Adipocyte (in vitro differentiated cells): ENCODE data around the gene RARB.

ENCODE experiments used
- DNase-seq: peaks from one replicate; pipeline ENCODE4 v3.0.0-alpha.2; 2015; ENCODE audit warnings: low read depth
- H3K27me3 ChIP-seq: replicated peaks from 2 replicates; pipeline ENCODE4 v1.7.0; 2013; ENCODE audit warnings: mild to moderate bottlenecking, low read length, moderate library complexity; ENCODE audit not compliant: control insufficient read depth, insufficient read depth
- H3K36me3 ChIP-seq: 2 replicates; pipeline ENCODE4 v1.7.0; 2013; ENCODE audit warnings: low read length, mild to moderate bottlenecking, moderate library complexity; ENCODE audit not compliant: control insufficient read depth, insufficient read depth, severe bottlenecking
- H3K4me1 ChIP-seq: 2 replicates; pipeline ENCODE4 v1.7.0; 2013; ENCODE audit warnings: mild to moderate bottlenecking, low read length, moderate library complexity; ENCODE audit not compliant: control insufficient read depth, insufficient read depth
- H3K4me3 ChIP-seq: 2 replicates; pipeline ENCODE4 v1.7.0; 2013; ENCODE audit warnings: mild to moderate bottlenecking, low read length, moderate library complexity
- H3K9ac ChIP-seq: 2 replicates; pipeline ENCODE4 v1.7.0; 2013; ENCODE audit warnings: mild to moderate bottlenecking, low read length, moderate library complexity
- H3K9me3 ChIP-seq: 2 replicates; pipeline ENCODE4 v1.7.0; 2013; ENCODE audit warnings: mild to moderate bottlenecking, low read length, moderate library complexity; ENCODE audit not compliant: control insufficient read depth

Gene RARB

DNA sequence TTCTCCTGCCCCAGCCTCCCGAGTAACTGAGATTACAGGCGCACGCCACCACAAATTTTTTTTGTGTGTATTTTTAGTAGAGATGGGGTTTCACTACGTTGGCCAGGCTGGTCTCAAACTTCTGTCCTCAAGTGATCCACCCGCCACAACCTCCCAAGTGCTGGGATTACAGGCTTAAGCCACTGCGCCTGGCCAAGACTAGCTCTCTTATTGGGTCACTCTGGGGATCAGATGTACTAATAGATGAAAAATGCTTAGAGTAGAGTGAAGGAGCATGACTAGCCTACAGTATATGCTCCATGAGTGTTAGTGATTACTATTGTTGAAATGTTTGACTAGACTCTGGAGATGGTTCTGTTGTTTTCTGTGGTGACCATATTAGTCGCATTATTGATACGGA lies 21.8 kb downstream of the RARB start:
- Histone ChIP-seq H3K4me3 (no peak overlapping the region), H3K4me1 (peaks cover 21% of the 10 kb centered on the region), H3K9me3 (no peaks in the 10 kb centered on the region), H3K27me3 (no peaks in the 10 kb centered on the region), H3K36me3 (no peaks in the 10 kb centered on the region), H3K9ac (no peak overlapping the region)
- no peak for DNase-seq

DNA sequence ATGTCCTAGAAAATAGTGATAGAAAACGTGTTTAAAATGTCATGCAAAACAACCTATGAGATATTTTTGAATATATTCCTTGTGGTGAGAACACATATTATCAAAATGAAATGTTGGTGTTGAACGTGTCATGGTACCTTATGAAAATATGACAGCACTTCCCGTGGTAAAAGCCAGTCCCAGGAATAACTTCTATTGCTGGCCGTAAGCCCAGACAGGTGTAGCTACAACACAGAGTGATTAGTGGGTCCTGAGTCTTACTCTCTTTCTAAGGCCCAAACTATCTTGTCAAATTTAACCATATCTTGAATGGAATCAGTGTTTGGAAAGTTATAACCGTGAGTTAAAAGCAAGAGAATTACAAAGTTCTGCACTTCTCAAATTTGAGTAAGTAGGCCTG lies 24.1 kb downstream of the RARB start:
- H3K4me3 ChIP-seq: no peak overlapping the region
- H3K27me3 ChIP-seq: no peaks in the 10 kb centered on the region
- peaks cover 36% of the 10 kb centered on the region for H3K4me1 ChIP-seq
- no peak for DNase-seq
- H3K9me3 ChIP-seq: no peaks in the 10 kb centered on the region
- no peaks in the 10 kb centered on the region for H3K36me3 ChIP-seq
- H3K9ac ChIP-seq: no peak overlapping the region

DNA sequence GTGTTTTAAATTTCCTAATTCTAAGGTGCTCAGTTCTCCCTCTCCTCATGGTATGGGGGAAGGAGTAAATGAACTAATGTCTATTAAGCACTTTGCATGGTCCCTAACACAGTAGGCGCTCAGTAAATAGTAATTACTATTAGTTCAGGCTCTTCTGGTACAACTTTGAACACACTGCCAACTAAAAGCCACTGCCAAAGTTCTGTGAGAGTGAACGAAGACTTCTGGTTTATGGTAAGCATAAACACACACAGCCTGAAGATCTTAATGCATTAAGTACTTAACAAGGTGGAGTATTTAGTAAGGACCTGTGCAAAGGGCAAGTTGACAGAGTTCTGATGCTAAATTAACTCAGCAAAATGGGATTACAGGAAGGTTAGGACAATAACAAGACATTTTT lies 24.7 kb downstream of the RARB start:
- H3K4me1 ChIP-seq: peaks cover 36% of the 10 kb centered on the region
- no peaks in the 10 kb centered on the region for H3K27me3 ChIP-seq
- no peak overlapping the region for H3K4me3 ChIP-seq
- H3K9me3 ChIP-seq: no peaks in the 10 kb centered on the region
- DNase-seq: no peak
- no peaks in the 10 kb centered on the region for H3K36me3 ChIP-seq
- no peak overlapping the region for H3K9ac ChIP-seq

DNA sequence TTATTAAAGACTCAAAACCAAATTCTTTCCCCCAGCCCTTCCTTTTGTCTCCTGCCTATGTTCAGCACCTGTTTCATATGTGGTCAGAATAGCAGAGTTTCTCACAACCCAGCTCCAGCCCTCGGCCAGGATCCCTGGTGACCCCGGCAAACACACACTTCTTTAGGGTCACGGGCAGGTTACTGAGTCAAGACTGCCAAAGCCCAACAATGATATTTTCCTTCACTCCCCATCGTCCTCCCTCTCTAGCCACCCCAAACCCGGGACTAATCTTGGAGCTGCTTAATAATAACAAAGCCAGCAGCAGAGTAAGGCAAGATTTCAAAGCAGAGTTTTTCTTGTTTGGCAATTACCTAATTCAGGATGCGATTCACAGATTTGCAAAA lies 25.5 kb downstream of the RARB start:
- DNase-seq: no peak
- Histone ChIP-seq H3K36me3 (no peaks in the 10 kb centered on the region), H3K27me3 (no peaks in the 10 kb centered on the region), H3K4me3 (peak overlapping the region; percentile 59), H3K4me1 (peaks cover 36% of the 10 kb centered on the region), H3K9me3 (no peaks in the 10 kb centered on the region), H3K9ac (no peak overlapping the region)

DNA sequence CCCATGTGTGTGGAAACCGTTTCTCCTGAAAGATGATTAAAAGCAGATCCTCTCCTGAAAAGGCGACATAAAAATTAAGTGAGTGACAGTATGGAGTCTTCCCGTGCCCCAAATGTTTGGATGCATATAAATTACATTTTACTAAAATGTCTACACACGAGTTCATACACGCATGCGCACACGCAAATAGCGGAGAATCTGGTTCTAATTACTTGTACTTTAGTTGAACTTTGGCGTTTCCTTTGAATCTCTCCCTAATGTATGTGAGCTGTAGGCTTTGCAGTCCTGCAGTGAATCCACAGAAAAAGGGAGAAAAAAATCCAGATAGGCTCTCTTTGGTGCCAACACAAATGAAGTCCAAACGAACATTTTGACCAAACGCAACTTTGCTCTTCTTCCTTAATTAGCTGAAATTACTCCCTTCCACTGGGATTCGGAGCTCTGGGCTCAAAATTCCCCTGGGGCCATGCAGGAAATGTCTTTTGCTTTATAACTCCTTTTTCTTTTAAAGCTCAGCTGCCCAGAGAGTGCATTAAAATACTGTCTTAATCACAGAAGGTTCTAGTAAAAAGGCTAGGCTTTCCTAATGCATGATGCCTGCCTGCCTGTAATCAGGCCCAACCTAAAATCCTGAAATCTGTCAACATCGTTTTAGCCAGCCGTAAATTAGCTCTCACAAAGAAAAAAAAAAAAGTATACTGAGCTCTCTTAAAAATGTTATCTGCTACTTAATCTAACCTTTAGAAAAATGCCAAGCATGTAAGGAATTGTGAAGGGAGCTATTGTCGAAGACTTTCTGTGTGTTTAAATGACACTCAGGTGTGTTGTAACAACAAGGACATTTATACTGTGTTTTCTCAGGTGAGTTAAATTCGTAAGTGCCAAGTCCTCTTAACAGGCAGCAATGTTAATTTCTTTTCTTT lies 26.2 kb downstream of the RARB start:
- peaks cover 30% of the 10 kb centered on the region for H3K4me1 ChIP-seq
- no peaks in the 10 kb centered on the region for H3K9me3 ChIP-seq
- H3K36me3 ChIP-seq: no peaks in the 10 kb centered on the region
- H3K4me3 ChIP-seq: peak overlapping the region; percentile 59
- peak; percentile 93 for DNase-seq
- H3K27me3 ChIP-seq: no peaks in the 10 kb centered on the region
- no peak overlapping the region for H3K9ac ChIP-seq

DNA sequence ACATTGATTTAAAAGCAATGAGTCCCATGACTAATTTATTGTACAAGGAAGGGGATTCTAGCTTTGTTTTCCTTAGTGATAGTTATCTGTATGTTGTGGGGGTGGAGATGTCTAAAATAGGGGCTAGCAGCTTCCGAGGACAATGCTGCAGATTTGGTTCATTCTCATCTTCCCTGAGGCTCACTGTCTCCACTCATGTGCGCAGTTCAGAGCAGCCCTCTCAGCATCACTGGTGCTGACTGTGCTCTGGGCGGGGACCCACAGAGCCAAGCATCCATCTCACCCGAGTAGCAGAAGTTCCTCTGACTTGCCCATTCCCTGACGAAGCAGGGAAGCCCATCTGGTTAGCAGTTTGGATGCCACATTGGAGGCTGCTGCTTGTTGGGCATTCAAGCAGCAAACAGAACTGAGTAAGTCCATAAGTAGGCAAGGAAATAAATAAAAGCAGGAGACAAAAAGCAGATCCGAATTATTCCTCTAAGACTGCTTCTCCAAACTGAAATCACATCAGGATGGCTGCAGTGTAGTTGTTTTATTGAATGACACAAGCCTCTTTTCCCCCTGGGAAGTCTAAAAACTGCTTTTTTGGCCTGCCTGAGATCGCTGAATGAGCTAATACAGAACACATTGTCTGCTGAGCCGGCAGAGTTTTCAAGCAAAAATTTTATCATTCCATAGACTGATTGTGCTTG lies 27.5 kb downstream of the RARB start:
- Histone ChIP-seq H3K9me3 (no peaks in the 10 kb centered on the region), H3K9ac (peak overlapping the region; percentile 18), H3K4me1 (peaks cover 29% of the 10 kb centered on the region)

DNA sequence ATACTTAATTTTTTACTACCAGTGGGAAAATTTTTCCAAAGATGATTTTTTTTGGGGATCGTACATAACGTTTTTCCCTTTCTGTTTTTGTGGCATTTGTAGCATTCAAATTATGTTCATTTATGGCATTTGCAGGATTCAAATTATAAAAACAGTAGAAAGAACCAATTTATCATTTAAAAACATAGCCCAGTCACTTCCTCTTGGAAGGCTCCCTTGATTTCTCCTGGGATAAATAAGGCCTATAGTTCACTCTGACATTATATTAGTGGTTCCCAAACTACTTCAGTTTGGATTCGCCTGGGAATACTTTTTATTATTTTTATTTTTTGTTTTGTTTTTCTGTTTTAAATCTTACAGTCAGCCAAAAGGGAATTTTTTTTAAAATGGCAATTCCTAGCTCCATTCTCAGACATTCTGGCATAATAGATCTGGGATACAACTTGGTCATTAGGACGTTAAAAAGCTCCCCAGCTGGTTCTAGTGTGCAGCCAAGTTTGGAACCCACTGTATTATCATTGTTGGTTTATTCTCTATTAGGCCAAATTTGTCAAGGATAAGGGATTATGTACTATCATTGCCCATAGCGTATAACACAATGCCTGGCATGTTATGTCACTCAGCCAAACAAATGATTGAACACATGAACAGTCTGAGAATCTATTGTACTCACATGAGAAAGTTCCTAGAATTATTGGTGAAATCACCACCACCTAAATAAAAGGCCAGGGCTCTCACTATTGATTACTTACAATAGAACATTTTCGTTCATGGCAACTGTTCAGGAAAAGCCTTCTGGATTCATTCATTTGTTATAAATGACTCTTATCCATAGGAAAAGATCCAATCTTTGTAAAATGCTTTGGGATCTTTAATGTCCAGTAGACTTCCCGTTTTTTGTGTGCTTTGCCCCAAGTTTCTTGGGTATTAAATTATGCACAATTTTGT lies 28.9 kb downstream of the RARB start:
- no peak for DNase-seq
- Histone ChIP-seq H3K9me3 (no peaks in the 10 kb centered on the region), H3K9ac (no peak overlapping the region), H3K27me3 (no peaks in the 10 kb centered on the region), H3K36me3 (no peaks in the 10 kb centered on the region), H3K4me3 (no peak overlapping the region), H3K4me1 (peaks cover 29% of the 10 kb centered on the region)

More for the DNA sequence above, 27.5 kb downstream of the RARB start:
- no peaks in the 10 kb centered on the region for H3K27me3 ChIP-seq
- peak; percentile 81 for DNase-seq
- H3K36me3 ChIP-seq: no peaks in the 10 kb centered on the region
- peak overlapping the region; percentile 5 for H3K4me3 ChIP-seq

DNA sequence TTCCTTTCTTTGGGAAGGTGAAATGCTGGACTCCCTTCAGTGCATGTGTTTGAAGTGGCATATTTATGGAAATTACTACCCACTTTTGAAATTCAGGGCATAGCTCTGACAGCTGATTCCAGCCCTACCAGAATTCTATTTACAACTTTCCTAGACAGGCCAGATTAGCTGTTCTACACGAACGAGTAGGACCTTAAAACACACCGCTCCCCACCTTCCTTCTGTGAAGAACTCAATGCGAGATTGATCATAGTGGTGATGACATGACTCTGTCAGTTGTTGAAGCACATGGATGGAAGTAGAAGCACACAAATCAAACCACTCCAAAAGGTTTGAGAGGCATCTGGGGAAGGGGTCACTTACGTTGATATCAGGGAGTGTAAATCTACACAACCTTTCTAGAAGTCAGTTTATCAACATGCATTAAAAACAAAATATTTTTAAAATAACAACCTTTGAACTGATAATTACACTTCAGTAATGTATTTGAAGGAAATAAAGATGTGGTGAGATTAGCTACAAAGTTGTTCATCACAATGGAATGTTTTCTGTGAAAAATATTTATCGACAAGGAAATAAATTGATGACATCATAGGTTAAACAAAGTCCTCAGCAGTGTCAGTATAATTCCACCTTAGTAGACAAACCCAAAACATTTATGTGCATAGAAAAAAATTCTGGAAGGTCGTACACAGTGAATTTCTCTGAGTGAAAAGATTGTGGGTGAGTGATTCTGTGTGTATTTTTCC lies 29.8 kb downstream of the RARB start:
- DNase-seq: no peak
- H3K4me1 ChIP-seq: peaks cover 29% of the 10 kb centered on the region
- H3K9me3 ChIP-seq: no peaks in the 10 kb centered on the region
- H3K4me3 ChIP-seq: no peak overlapping the region
- H3K27me3 ChIP-seq: no peaks in the 10 kb centered on the region
- no peaks in the 10 kb centered on the region for H3K36me3 ChIP-seq
- no peak overlapping the region for H3K9ac ChIP-seq

DNA sequence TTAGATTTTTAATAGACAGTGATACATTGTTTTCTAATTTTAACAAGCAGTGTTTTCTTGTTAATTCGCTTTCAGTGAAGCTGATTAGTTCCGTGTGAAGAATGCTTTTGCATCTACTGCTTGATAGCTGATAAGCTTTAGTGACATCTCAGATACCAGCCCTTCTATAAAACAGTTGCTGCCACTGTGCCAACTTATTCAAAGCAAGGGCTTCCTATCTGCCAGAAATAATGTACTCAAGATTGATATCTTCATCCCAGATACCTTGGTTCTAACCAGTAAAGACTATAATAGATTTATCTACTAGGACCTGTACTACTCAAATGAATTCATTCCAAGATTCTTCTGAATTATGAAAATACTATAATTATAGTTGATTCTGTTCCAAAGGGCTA lies 30.4 kb downstream of the RARB start:
- Histone ChIP-seq H3K9ac (no peak overlapping the region), H3K4me1 (peaks cover 29% of the 10 kb centered on the region)
- DNase-seq: no peak

DNA sequence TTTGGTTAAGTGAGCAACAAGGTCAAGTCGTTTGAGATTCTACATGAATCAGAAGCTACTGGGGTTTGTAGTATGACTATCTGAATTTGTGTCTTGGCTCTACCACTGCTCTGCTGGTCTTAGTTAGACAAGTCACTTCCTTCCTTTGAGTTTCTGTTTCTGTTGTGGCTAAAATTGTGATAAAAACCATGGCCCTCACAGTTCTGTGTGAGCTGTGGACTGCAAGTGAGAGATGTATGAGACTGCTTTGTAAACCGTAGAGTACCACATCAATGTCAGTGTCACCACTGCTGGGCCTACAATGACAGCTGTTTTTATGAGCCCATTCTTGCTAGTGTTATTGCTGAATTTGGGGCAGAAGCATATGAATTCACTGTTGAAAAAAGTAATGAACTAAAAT lies 32.7 kb downstream of the RARB start:
- Histone ChIP-seq H3K4me1 (peaks cover 6% of the 10 kb centered on the region), H3K27me3 (no peaks in the 10 kb centered on the region), H3K4me3 (no peak overlapping the region), H3K9me3 (no peaks in the 10 kb centered on the region), H3K9ac (no peak overlapping the region), H3K36me3 (no peaks in the 10 kb centered on the region)
- DNase-seq: no peak

More for the DNA sequence above, 30.4 kb downstream of the RARB start:
- H3K27me3 ChIP-seq: no peaks in the 10 kb centered on the region
- H3K36me3 ChIP-seq: no peaks in the 10 kb centered on the region
- no peaks in the 10 kb centered on the region for H3K9me3 ChIP-seq
- no peak overlapping the region for H3K4me3 ChIP-seq
